Measurements from ENCODE around the gene TRAF3. TPM values are rescaled to one million over a fixed set of nuclear protein-coding genes. Genes with fewer than 3 reads are reported as not detected.

TRAF3 gene
- total and polyA plus RNA-seq, 10 donors = 11.1 to 61.5 (median 39.1) TPM

GRCh38 chr14:102913341-102914211, 136.3 kb downstream of the TRAF3 start:
- peak; percentile 72 for DNase-seq
- intact Hi-C loops (cut with DNase I; ENCODE audit: low total_unique reads) = no loop called here

GRCh38 chr14:102914474-102915291, 137.4 kb downstream of the TRAF3 start:
- Histone ChIP-seq H3K4me3 (no peak overlapping the region), H3K4me1 (peaks cover 11 to 52% (median 41%) of the 10 kb centered on the region in 6 donors), H3K9me3 (no peaks in the 10 kb centered on the region), H3K27ac (no peak overlapping the region), H3K27me3 (replicated peaks in 1 of 7) (no peaks in the 10 kb centered on the region), H3K36me3 (peaks cover 0 to 40% (median 11%) of the 10 kb centered on the region in 6 donors)
- peak in 2 of 3 donors; percentile 18 to 61 for TF ChIP-seq POLR2AphosphoS5 (IDR thresholded peaks at IDR 0.05)
- no peak for TF ChIP-seq POLR2A (IDR thresholded peaks at IDR 0.05)
- TF ChIP-seq CTCF (IDR thresholded peaks at IDR 0.05 in 8 of 11, conservative IDR thresholded peaks at IDR 0.05 in 3 of 11) = no peak
- 63 to 85% (median 74%) methylated on average over 13 to 26 of the region's 26 CpGs for whole genome bisulfite sequencing, 5 donors
- intact Hi-C loops (cut with DNase I; ENCODE audit: low total_unique reads) = loop anchor here (5.0 kb wide), 1 partner anchor 222 kb away; no protein-coding TSS in a partner anchor
- no peak for DNase-seq

More at GRCh38 chr14:102913341-102914211, 136.3 kb downstream of the TRAF3 start:
- Histone ChIP-seq H3K4me1 (peaks cover 11 to 52% (median 41%) of the 10 kb centered on the region in 6 donors), H3K9me3 (no peaks in the 10 kb centered on the region), H3K27ac (no peak overlapping the region), H3K27me3 (replicated peaks in 1 of 7) (no peaks in the 10 kb centered on the region), H3K4me3 (no peak overlapping the region), H3K36me3 (peaks cover 0 to 51% (median 14%) of the 10 kb centered on the region in 6 donors)
- no peak for TF ChIP-seq CTCF (IDR thresholded peaks at IDR 0.05 in 8 of 11, conservative IDR thresholded peaks at IDR 0.05 in 3 of 11)
- TF ChIP-seq POLR2AphosphoS5 (IDR thresholded peaks at IDR 0.05) = peak in 2 of 3 donors; percentile 10 to 49
- no peak for TF ChIP-seq POLR2A (IDR thresholded peaks at IDR 0.05)
- 91 to 94% (median 92%) methylated on average over 26 to 28 of the region's 28 CpGs for WGBS, 5 donors

- no peaks in the 10 kb centered on the region for H3K27me3 ChIP-seq (replicated peaks in 1 of 7)
- no peaks in the 10 kb centered on the region for H3K9me3 ChIP-seq
- H3K36me3 ChIP-seq = peaks cover 0 to 31% (median 11%) of the 10 kb centered on the region in 6 donors
- no peak for TF ChIP-seq CTCF (IDR thresholded peaks at IDR 0.05 in 8 of 11, conservative IDR thresholded peaks at IDR 0.05 in 3 of 11)
- no peak for TF ChIP-seq POLR2A (IDR thresholded peaks at IDR 0.05)
- no peak for TF ChIP-seq POLR2AphosphoS5 (IDR thresholded peaks at IDR 0.05)
- 79 to 91% (median 86%) methylated on average over 12 to 19 of the region's 19 CpGs for WGBS, 5 donors
- intact Hi-C loops (cut with DNase I; ENCODE audit: low total_unique reads) = loop anchor here (5.0 kb wide), 1 partner anchor 223 kb away; no protein-coding TSS in a partner anchor
- no peak for DNase-seq
- H3K4me1 ChIP-seq = peaks cover 11 to 52% (median 41%) of the 10 kb centered on the region in 6 donors
- no peak overlapping the region for H3K4me3 ChIP-seq
- peak overlapping the region in 3 of 8 donors; percentile 67 to 80 (median 69) for H3K27ac ChIP-seq
Observed at GRCh38 chr14:102915292-102916110, 138.3 kb downstream of the TRAF3 start.

All from spleen (tissue), 11 donors.